ENCODE results near the gene HTR4. TPM values are rescaled to one million over a fixed set of nuclear protein-coding genes. Genes with fewer than 3 reads are reported as not detected.
"Not testable (repeated sequence)": the region's sequence is repeated elsewhere in the genome, so short reads cannot be mapped to it uniquely, and the experiment has no call there.

Gene HTR4
- total RNA-seq, 5 donors from 2014 or later (not counting 1 experiment from before 2014, with no cell fraction given), result not detected

GRCh38 chr5:148482196-148482595 lies 172.1 kb downstream of the HTR4 start:
- H3K36me3 Mint-ChIP-seq, result no peaks in the 10 kb centered on the region

GRCh38 chr5:148477429-148477828 lies 176.9 kb downstream of the HTR4 start:
- Mint-ChIP-seq H3K27ac (no peak overlapping the region), H3K4me1 (no peaks in the 10 kb centered on the region), H3K27me3 (peaks cover 24 to 28% of the 10 kb centered on the region in 2 donors), H3K4me3 (no peak overlapping the region), H3K36me3 (no peaks in the 10 kb centered on the region), H3K9me3 (no peaks in the 10 kb centered on the region)
- Histone ChIP-seq H3K9me3 (no peaks in the 10 kb centered on the region), H3K4me3 (ENCODE audit: control insufficient read depth in 1 of 2, extremely low read depth in 1 of 2, low read length in 1 of 2) (no peak overlapping the region), H3K36me3 (ENCODE audit: control insufficient read depth in 2 of 2, extremely low read depth in 1 of 2, insufficient read depth in 1 of 2, low read length in 1 of 2) (no peaks in the 10 kb centered on the region), H3K27me3 (replicated peaks in 1 of 2; ENCODE audit: control insufficient read depth in 2 of 2, extremely low read depth in 1 of 2, insufficient read depth in 2 of 2, low read length in 1 of 2) (peaks cover 2 to 6% of the 10 kb centered on the region in 2 experiments), H3K27ac (ENCODE audit: low read length) (no peak overlapping the region), H3K4me1 (ENCODE audit: control insufficient read depth in 1 of 2, extremely low read depth in 1 of 2, insufficient read depth in 2 of 2, low read length in 2 of 2) (no peaks in the 10 kb centered on the region)
- DNase-seq (no peak), ATAC-seq (replicated peaks in 1 of 4) (no peak)
- ChIA-PET CTCF (no interaction called here), POLR2A (no interaction called here)
- WGBS (ENCODE audit: insufficient coverage), result 67% methylated on average over 1 of the region's 3 CpGs

More at GRCh38 chr5:148482196-148482595, 172.1 kb downstream of the HTR4 start:
- Mint-ChIP-seq H3K4me3 (no peak overlapping the region), H3K27ac (no peak overlapping the region), H3K4me1 (peaks cover 0 to 6% (median 2%) of the 10 kb centered on the region in 3 donors), H3K27me3 (peaks cover 28 to 36% of the 10 kb centered on the region in 2 donors), H3K9me3 (no peaks in the 10 kb centered on the region)
- ATAC-seq (replicated peaks in 1 of 4), result no peak
- no peak for DNase-seq
- H3K4me3 ChIP-seq (ENCODE audit: control insufficient read depth in 1 of 2, extremely low read depth in 1 of 2, low read length in 1 of 2), result no peak overlapping the region
- 60% methylated on average over 7 of the region's 7 CpGs for WGBS (ENCODE audit: insufficient coverage)
- H3K27me3 ChIP-seq (replicated peaks in 1 of 2; ENCODE audit: control insufficient read depth in 2 of 2, extremely low read depth in 1 of 2, insufficient read depth in 2 of 2, low read length in 1 of 2), result peaks cover 2 to 17% of the 10 kb centered on the region in 2 experiments
- H3K4me1 ChIP-seq (ENCODE audit: control insufficient read depth in 1 of 2, extremely low read depth in 1 of 2, insufficient read depth in 2 of 2, low read length in 2 of 2), result peaks cover 0 to 8% of the 10 kb centered on the region in 2 experiments
- no peaks in the 10 kb centered on the region for H3K36me3 ChIP-seq (ENCODE audit: control insufficient read depth in 2 of 2, extremely low read depth in 1 of 2, insufficient read depth in 1 of 2, low read length in 1 of 2)
- ChIA-PET CTCF (interaction anchor here (0.5 to 1.9 kb wide), 2 partner anchors 182 to 248 kb away, joined by 4 to 5 read pairs; no protein-coding TSS in a partner anchor), POLR2A (no interaction called here)
- no peak overlapping the region for H3K27ac ChIP-seq (ENCODE audit: low read length)
- H3K9me3 ChIP-seq, result no peaks in the 10 kb centered on the region

- H3K9me3 ChIP-seq, result no peaks in the 10 kb centered on the region
- H3K27me3 ChIP-seq (replicated peaks in 1 of 2; ENCODE audit: control insufficient read depth in 2 of 2, extremely low read depth in 1 of 2, insufficient read depth in 2 of 2, low read length in 1 of 2), result peaks cover 0 to 2% of the 10 kb centered on the region in 2 experiments
- no peaks in the 10 kb centered on the region for H3K4me1 Mint-ChIP-seq
- no peak overlapping the region for H3K27ac Mint-ChIP-seq
- H3K36me3 ChIP-seq (ENCODE audit: control insufficient read depth in 2 of 2, extremely low read depth in 1 of 2, insufficient read depth in 1 of 2, low read length in 1 of 2), result no peaks in the 10 kb centered on the region
- no peaks in the 10 kb centered on the region for H3K4me1 ChIP-seq (ENCODE audit: control insufficient read depth in 1 of 2, extremely low read depth in 1 of 2, insufficient read depth in 2 of 2, low read length in 2 of 2)
- H3K27me3 Mint-ChIP-seq, result peaks cover 19 to 31% of the 10 kb centered on the region in 2 donors
- H3K27ac ChIP-seq (ENCODE audit: low read length), result no peak overlapping the region
- POLR2A ChIA-PET, result interaction anchor here in 1 of 2 donors (0.6 kb wide), 1 partner anchor 12 kb away, joined by 5 read pairs; no protein-coding TSS in a partner anchor
- H3K36me3 Mint-ChIP-seq, result no peaks in the 10 kb centered on the region
- no peak overlapping the region for H3K4me3 Mint-ChIP-seq
- no peak for DNase-seq
- ATAC-seq (replicated peaks in 1 of 4), result no peak
- no peaks in the 10 kb centered on the region for H3K9me3 Mint-ChIP-seq
- no peak overlapping the region for H3K4me3 ChIP-seq (ENCODE audit: control insufficient read depth in 1 of 2, extremely low read depth in 1 of 2, low read length in 1 of 2)
- no CpG with 5 or more reads among the region's 3 CpGs for whole genome bisulfite sequencing (ENCODE audit: insufficient coverage)
- CTCF ChIA-PET, result no interaction called here
These were observed 178.0 kb downstream of the HTR4 start for GRCh38 chr5:148476302-148476701.

- Histone ChIP-seq H3K27me3 (replicated peaks in 1 of 2; ENCODE audit: control insufficient read depth in 2 of 2, extremely low read depth in 1 of 2, insufficient read depth in 2 of 2, low read length in 1 of 2) (peaks cover 0 to 2% of the 10 kb centered on the region in 2 experiments), H3K4me3 (ENCODE audit: control insufficient read depth in 1 of 2, extremely low read depth in 1 of 2, low read length in 1 of 2) (no peak overlapping the region), H3K27ac (ENCODE audit: low read length) (no peak overlapping the region), H3K36me3 (ENCODE audit: control insufficient read depth in 2 of 2, extremely low read depth in 1 of 2, insufficient read depth in 1 of 2, low read length in 1 of 2) (no peaks in the 10 kb centered on the region), H3K9me3 (no peaks in the 10 kb centered on the region), H3K4me1 (ENCODE audit: control insufficient read depth in 1 of 2, extremely low read depth in 1 of 2, insufficient read depth in 2 of 2, low read length in 2 of 2) (no peaks in the 10 kb centered on the region)
- ChIA-PET CTCF (no interaction called here), POLR2A (no interaction called here)
- H3K4me3 Mint-ChIP-seq, result no peak overlapping the region
- no peaks in the 10 kb centered on the region for H3K9me3 Mint-ChIP-seq
- no peaks in the 10 kb centered on the region for H3K4me1 Mint-ChIP-seq
- no peak overlapping the region for H3K27ac Mint-ChIP-seq
- DNase-seq (no peak), ATAC-seq (replicated peaks in 1 of 4) (no peak)
- H3K36me3 Mint-ChIP-seq, result no peaks in the 10 kb centered on the region
- WGBS (ENCODE audit: insufficient coverage), result 89% methylated on average over 3 of the region's 8 CpGs
- peaks cover 19 to 32% of the 10 kb centered on the region in 2 donors for H3K27me3 Mint-ChIP-seq
These were observed 180.3 kb downstream of the HTR4 start for GRCh38 chr5:148474025-148474511.

- Mint-ChIP-seq H3K4me1 (no peaks in the 10 kb centered on the region), H3K27me3 (peaks cover 4 to 15% of the 10 kb centered on the region in 2 donors), H3K4me3 (no peak overlapping the region), H3K27ac (no peak overlapping the region), H3K9me3 (no peaks in the 10 kb centered on the region), H3K36me3 (no peaks in the 10 kb centered on the region)
- Histone ChIP-seq H3K4me3 (ENCODE audit: control insufficient read depth in 1 of 2, extremely low read depth in 1 of 2, low read length in 1 of 2) (no peak overlapping the region), H3K9me3 (no peaks in the 10 kb centered on the region), H3K27me3 (replicated peaks in 1 of 2; ENCODE audit: control insufficient read depth in 2 of 2, extremely low read depth in 1 of 2, insufficient read depth in 2 of 2, low read length in 1 of 2) (no peaks in the 10 kb centered on the region), H3K4me1 (ENCODE audit: control insufficient read depth in 1 of 2, extremely low read depth in 1 of 2, insufficient read depth in 2 of 2, low read length in 2 of 2) (no peaks in the 10 kb centered on the region), H3K36me3 (ENCODE audit: control insufficient read depth in 2 of 2, extremely low read depth in 1 of 2, insufficient read depth in 1 of 2, low read length in 1 of 2) (no peaks in the 10 kb centered on the region), H3K27ac (ENCODE audit: low read length) (no peak overlapping the region)
- CTCF ChIA-PET, result no interaction called here
- POLR2A ChIA-PET, result no interaction called here
- DNase-seq (no peak), ATAC-seq (replicated peaks in 1 of 4) (no peak)
- WGBS (ENCODE audit: insufficient coverage), result no CpG with 5 or more reads among the region's 2 CpGs
These were observed 182.9 kb downstream of the HTR4 start for GRCh38 chr5:148471379-148471778.

- Mint-ChIP-seq H3K36me3 (no peaks in the 10 kb centered on the region), H3K4me1 (no peaks in the 10 kb centered on the region), H3K9me3 (no peaks in the 10 kb centered on the region), H3K4me3 (no peak overlapping the region), H3K27ac (no peak overlapping the region), H3K27me3 (peaks cover 0 to 4% of the 10 kb centered on the region in 2 donors)
- H3K4me3 ChIP-seq (ENCODE audit: control insufficient read depth in 1 of 2, extremely low read depth in 1 of 2, low read length in 1 of 2), result no peak overlapping the region
- no peak overlapping the region for H3K27ac ChIP-seq (ENCODE audit: low read length)
- DNase-seq (no peak), ATAC-seq (replicated peaks in 1 of 4) (no peak)
- whole genome bisulfite sequencing (ENCODE audit: insufficient coverage), result 20% methylated on average over 1 of the region's 4 CpGs
- H3K4me1 ChIP-seq (ENCODE audit: control insufficient read depth in 1 of 2, extremely low read depth in 1 of 2, insufficient read depth in 2 of 2, low read length in 2 of 2), result no peaks in the 10 kb centered on the region
- ChIA-PET CTCF (interaction anchor here in 1 of 2 donors (0.8 kb wide), 1 partner anchor 10 kb away, joined by 3 read pairs; no protein-coding TSS in a partner anchor), POLR2A (no interaction called here)
- no peaks in the 10 kb centered on the region for H3K36me3 ChIP-seq (ENCODE audit: control insufficient read depth in 2 of 2, extremely low read depth in 1 of 2, insufficient read depth in 1 of 2, low read length in 1 of 2)
- H3K9me3 ChIP-seq, result no peaks in the 10 kb centered on the region
- no peaks in the 10 kb centered on the region for H3K27me3 ChIP-seq (replicated peaks in 1 of 2; ENCODE audit: control insufficient read depth in 2 of 2, extremely low read depth in 1 of 2, insufficient read depth in 2 of 2, low read length in 1 of 2)
These were observed 184.8 kb downstream of the HTR4 start for GRCh38 chr5:148469501-148469935.

- H3K36me3 ChIP-seq (ENCODE audit: control insufficient read depth in 2 of 2, extremely low read depth in 1 of 2, insufficient read depth in 1 of 2, low read length in 1 of 2); H3K27ac ChIP-seq (ENCODE audit: low read length); H3K4me3 ChIP-seq (ENCODE audit: control insufficient read depth in 1 of 2, extremely low read depth in 1 of 2, low read length in 1 of 2); POLR2A ChIA-PET; H3K4me3 Mint-ChIP-seq; H3K9me3 Mint-ChIP-seq; H3K4me1 ChIP-seq (ENCODE audit: control insufficient read depth in 1 of 2, extremely low read depth in 1 of 2, insufficient read depth in 2 of 2, low read length in 2 of 2); ATAC-seq (replicated peaks in 1 of 4); H3K4me1 Mint-ChIP-seq; CTCF ChIA-PET; H3K27ac Mint-ChIP-seq; H3K27me3 ChIP-seq (replicated peaks in 1 of 2; ENCODE audit: control insufficient read depth in 2 of 2, extremely low read depth in 1 of 2, insufficient read depth in 2 of 2, low read length in 1 of 2); DNase-seq; H3K27me3 Mint-ChIP-seq; H3K36me3 Mint-ChIP-seq; H3K9me3 ChIP-seq: not testable (repeated sequence)
- WGBS (ENCODE audit: insufficient coverage), result 67% methylated on average over 3 of the region's 5 CpGs
These were observed 185.6 kb downstream of the HTR4 start for GRCh38 chr5:148468746-148469145.

All from T-cell (primary cell).